Epithelial cell of esophagus (primary cell): Measurements from ENCODE around the gene RFX6.
A peak's percentile ranks its signal among the peaks of the same experiment; 100 is the strongest.

ENCODE experiments used
- DNase-seq: peaks from one replicate; pipeline ENCODE4 v3.0.0; 2010; ENCODE audit warnings: low read depth
- H3K4me3 ChIP-seq: 2 replicates; pipeline ENCODE4 v1.5.1; 2011; ENCODE audit warnings: mild to moderate bottlenecking, low read length, control low read depth
- TF ChIP-seq, protein P1 (sequence below): IDR thresholded peaks from 2 replicates; pipeline ENCODE4 v1.5.1; 2011; ENCODE audit warnings: low read depth, mild to moderate bottlenecking, low read length, control low read depth, inconsistent platforms; ENCODE audit not compliant: insufficient read depth; ENCODE audit errors: missing control alignments

RFX6 gene

DNA sequence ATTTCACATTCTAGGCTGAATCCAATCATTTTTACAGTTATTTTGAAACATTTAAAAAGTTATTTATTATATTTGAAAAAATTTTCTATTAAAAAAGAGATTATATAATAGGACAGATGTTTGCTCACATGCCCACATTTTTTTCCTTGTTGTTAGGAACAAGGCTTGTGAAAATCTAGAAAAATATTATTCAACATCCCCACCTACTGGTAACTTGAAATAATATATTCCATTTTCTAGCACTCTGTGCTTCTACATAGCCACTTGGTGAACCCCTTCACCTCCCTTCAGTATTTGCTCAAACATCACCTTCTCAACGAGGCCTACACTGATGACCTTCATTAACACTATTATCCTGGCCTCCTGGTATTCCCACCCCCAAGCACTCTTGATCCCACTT is 29.8 kb upstream of the RFX6 start:
- DNase-seq: peak; percentile 44
- H3K4me3 ChIP-seq: no peak overlapping the region
- TF ChIP-seq, protein P1, sequence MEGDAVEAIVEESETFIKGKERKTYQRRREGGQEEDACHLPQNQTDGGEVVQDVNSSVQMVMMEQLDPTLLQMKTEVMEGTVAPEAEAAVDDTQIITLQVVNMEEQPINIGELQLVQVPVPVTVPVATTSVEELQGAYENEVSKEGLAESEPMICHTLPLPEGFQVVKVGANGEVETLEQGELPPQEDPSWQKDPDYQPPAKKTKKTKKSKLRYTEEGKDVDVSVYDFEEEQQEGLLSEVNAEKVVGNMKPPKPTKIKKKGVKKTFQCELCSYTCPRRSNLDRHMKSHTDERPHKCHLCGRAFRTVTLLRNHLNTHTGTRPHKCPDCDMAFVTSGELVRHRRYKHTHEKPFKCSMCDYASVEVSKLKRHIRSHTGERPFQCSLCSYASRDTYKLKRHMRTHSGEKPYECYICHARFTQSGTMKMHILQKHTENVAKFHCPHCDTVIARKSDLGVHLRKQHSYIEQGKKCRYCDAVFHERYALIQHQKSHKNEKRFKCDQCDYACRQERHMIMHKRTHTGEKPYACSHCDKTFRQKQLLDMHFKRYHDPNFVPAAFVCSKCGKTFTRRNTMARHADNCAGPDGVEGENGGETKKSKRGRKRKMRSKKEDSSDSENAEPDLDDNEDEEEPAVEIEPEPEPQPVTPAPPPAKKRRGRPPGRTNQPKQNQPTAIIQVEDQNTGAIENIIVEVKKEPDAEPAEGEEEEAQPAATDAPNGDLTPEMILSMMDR: peak; percentile 24

DNA sequence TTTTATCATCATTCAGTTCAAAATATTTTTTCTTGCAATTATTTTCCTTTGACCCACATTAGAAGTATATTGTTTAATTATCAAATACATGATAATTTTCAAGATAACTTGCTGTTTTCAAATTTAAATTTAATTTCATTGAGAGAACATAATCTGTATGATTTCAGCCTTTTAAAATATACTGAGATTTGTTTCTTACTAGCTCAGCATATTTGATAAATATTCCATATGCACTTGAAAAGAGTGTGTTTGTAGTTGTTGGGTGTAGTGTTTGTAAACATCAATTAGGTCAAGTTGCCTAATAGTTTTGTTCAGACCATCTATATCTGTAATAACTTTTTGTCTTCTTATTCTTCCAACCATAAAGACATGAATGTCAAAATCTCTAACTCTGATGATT is 19.0 kb upstream of the RFX6 start:
- TF ChIP-seq, protein P1: no peak
- DNase-seq: no peak
- H3K4me3 ChIP-seq: no peak overlapping the region

DNA sequence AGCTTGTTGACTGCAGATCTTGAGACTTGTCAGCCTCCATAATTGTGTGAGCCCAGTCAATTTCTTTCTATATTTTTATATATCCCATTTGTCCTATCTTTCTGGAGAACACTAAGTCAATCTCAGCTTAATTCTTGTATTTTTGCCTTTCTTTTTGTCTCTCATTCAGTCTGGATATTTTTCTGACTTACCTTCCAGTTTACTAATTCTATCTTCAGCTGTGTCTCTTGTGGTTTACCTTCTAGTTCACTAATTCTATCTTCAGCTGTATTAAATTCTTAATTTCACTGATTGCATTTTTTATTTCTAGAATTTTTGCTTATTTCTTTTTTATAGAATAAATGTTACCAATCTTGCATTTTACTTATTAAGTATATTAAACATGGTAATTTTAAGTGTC is 17.8 kb upstream of the RFX6 start:
- TF ChIP-seq, protein P1: no peak
- no peak for DNase-seq
- H3K4me3 ChIP-seq: no peak overlapping the region

DNA sequence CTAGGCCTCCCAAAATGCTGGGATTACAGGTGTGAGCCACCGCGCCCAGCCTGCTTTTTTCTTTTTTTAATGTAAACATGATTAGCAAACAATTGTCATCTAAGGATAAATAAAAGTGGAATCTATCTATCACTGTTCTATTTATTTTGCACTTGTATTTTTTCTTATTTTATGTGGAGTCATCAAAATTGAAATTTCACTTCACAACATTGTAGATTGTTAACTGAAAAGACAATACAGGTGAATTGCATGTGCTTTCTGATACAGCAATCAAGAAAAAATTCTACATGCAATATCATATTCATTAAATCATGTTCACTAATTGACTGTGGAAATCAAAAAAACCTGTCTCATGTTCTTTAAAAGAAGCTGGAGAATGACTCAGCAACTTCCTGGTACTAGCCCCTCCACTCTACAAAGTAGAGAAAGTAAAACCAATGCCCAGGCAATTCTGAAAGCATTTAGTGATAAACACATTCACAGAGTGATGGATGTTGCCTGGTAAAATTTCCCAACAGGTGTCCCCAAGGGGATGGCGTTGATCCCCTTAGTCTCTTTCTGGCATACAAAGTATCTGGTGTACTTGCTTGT is 10.7 kb upstream of the RFX6 start:
- no peak overlapping the region for H3K4me3 ChIP-seq
- TF ChIP-seq, protein P1: no peak
- DNase-seq: no peak

DNA sequence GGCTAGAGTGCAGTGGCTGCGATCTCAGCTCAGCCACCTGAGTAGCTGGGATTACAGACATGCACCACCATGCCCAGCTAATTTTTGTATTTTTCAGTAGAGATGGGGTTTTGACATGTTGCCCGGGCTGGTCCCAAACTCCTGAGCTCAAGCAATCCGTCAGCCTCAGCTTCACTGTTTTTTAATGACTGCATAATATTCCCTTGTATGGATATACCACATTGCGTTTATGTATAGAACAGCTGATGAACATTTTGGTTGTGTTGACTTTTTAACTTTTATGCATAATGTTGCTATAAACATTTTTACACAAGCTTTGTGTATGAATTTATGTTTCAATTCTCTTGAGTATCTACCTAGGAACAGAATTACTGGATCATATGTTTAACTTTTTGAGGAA is 4.3 kb upstream of the RFX6 start:
- H3K4me3 ChIP-seq: no peak overlapping the region
- TF ChIP-seq, protein P1: no peak
- DNase-seq: no peak

DNA sequence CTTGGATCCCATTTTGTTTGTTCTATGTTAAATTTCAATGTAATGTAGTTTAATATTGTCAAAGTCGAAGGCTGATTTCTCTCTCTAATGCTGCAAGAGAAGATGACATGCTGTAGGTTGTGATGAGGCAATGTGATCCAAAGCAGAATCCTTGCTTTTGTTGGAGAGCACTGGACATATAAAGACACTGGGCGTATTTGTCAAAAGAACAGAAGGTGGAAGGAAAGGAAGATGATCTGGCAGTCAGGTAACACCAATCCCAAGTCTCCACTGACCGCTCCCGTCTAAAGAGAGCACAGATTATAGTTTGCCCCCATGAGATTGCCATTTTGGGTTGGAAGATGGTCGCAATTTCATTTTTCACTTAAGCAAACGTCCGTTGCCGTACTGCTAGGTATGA is 935 bp upstream of the RFX6 start:
- DNase-seq: no peak
- TF ChIP-seq, protein P1: no peak
- no peak overlapping the region for H3K4me3 ChIP-seq

DNA sequence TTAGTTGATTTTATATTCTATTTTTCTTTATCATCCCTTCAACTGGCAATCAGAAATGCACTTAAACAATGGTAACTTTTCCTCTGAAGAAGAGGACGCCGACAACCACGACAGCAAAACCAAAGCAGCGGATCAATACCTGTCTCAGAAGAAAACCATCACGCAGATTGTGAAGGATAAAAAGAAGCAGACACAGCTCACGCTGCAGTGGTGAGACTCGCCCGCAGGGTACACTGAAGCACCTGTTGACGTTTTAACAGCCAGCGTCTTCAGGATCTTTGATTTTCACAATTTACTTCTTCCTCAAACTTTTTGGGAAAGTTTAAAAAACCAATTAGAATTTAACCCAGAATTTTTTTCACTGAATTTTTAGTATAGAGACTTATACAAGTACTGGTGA is 701 bp downstream of the RFX6 start:
- TF ChIP-seq, protein P1: no peak
- DNase-seq: no peak
- no peak overlapping the region for H3K4me3 ChIP-seq
